ENCODE data around the gene C1QTNF3. TPM values are rescaled to one million over a fixed set of nuclear protein-coding genes. Genes with fewer than 3 reads are reported as not detected.

C1QTNF3 gene
- total RNA-seq, 1 experiment from 2014 or later: 2.1 TPM

DNA sequence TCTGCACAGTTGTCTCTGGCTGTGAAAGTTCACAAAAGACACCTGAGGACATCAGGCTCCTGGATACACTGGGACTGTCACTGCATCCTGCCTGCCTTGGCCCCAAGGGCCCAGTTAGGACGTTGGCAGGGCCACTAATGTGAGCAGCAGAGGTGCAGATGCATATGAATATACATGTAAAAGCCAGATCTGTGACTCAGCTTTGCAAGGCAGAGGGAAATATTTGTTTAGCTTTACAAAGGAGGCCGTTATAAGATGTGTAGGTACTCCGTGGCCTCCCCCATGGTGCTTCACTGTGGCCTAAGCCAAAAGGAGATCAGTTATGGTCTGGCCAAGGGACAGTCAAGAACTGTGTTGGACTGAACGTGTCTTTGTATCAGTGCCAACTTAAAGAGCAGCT is 4.1 kb upstream of the C1QTNF3 start (continued):
- TF ChIP-seq FOXJ3 (CRISPR knock-in tag; IDR thresholded peaks at IDR 0.05; ENCODE audit: borderline replicate concordance) (no peak), ZNF138 (CRISPR knock-in tag; conservative IDR thresholded peaks at IDR 0.05) (no peak), ZNF396 (CRISPR knock-in tag; IDR thresholded peaks at IDR 0.05; ENCODE audit: borderline replicate concordance) (no peak), MXD4 (CRISPR knock-in tag; IDR thresholded peaks at IDR 0.05; ENCODE audit: borderline replicate concordance) (no peak), EMX1 (CRISPR knock-in tag; IDR thresholded peaks at IDR 0.05) (no peak), ZNF416 (CRISPR knock-in tag; IDR thresholded peaks at IDR 0.05) (no peak), SMAD3 (CRISPR knock-in tag; IDR thresholded peaks at IDR 0.05; ENCODE audit: borderline replicate concordance) (no peak)
- TF ChIP-seq, protein P1, sequence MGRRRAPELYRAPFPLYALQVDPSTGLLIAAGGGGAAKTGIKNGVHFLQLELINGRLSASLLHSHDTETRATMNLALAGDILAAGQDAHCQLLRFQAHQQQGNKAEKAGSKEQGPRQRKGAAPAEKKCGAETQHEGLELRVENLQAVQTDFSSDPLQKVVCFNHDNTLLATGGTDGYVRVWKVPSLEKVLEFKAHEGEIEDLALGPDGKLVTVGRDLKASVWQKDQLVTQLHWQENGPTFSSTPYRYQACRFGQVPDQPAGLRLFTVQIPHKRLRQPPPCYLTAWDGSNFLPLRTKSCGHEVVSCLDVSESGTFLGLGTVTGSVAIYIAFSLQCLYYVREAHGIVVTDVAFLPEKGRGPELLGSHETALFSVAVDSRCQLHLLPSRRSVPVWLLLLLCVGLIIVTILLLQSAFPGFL (CRISPR knock-in tag; IDR thresholded peaks at IDR 0.05; ENCODE audit: borderline replicate concordance): no peak
- TF ChIP-seq, protein P2, sequence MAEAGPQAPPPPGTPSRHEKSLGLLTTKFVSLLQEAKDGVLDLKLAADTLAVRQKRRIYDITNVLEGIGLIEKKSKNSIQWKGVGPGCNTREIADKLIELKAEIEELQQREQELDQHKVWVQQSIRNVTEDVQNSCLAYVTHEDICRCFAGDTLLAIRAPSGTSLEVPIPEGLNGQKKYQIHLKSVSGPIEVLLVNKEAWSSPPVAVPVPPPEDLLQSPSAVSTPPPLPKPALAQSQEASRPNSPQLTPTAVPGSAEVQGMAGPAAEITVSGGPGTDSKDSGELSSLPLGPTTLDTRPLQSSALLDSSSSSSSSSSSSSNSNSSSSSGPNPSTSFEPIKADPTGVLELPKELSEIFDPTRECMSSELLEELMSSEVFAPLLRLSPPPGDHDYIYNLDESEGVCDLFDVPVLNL (CRISPR knock-in tag; IDR thresholded peaks at IDR 0.05; ENCODE audit: borderline replicate concordance, low read depth): no peak
- TF ChIP-seq, protein P3, sequence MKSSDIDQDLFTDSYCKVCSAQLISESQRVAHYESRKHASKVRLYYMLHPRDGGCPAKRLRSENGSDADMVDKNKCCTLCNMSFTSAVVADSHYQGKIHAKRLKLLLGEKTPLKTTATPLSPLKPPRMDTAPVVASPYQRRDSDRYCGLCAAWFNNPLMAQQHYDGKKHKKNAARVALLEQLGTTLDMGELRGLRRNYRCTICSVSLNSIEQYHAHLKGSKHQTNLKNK (CRISPR knock-in tag; IDR thresholded peaks at IDR 0.05): no peak

DNA sequence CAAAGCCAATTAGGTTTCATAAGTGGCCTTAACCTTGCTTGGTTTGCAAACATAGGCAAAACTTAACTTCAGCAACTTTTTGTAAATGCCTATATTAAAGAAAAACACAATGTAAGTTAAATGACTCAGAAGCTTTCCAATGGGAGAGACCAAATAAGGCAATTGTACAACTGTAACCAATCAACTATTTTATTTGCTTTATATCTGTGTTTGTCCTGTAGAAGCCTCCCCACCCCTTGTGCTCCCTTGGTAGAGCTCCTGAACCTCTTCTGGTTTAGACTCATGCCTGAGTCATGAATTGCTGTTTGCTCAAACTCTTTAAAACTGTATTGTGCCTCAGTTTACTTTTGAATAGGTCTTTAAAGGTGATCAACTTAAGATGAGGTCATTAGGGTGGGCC is 3.0 kb upstream of the C1QTNF3 start:
- CTCF ChIA-PET: no interaction called here
- H3K9me3 Mint-ChIP-seq: no peaks in the 10 kb centered on the region
- H3K36me3 Mint-ChIP-seq: peaks cover 5% of the 10 kb centered on the region; the same call in 1 of the 2 replicates
- H3K4me3 Mint-ChIP-seq: no peak overlapping the region
- H3K4me1 Mint-ChIP-seq: peaks cover 5% of the 10 kb centered on the region
- ATAC-seq: no peak
- POLR2A ChIA-PET: no interaction called here
- TF ChIP-seq SMAD3 (CRISPR knock-in tag; IDR thresholded peaks at IDR 0.05; ENCODE audit: borderline replicate concordance) (no peak), RELA (CRISPR knock-in tag; IDR thresholded peaks at IDR 0.05; ENCODE audit: borderline replicate concordance) (no peak), ZNF423 (CRISPR knock-in tag; IDR thresholded peaks at IDR 0.05) (no peak), MYBL2 (CRISPR knock-in tag; IDR thresholded peaks at IDR 0.05) (no peak)
- TF ChIP-seq, protein P4, sequence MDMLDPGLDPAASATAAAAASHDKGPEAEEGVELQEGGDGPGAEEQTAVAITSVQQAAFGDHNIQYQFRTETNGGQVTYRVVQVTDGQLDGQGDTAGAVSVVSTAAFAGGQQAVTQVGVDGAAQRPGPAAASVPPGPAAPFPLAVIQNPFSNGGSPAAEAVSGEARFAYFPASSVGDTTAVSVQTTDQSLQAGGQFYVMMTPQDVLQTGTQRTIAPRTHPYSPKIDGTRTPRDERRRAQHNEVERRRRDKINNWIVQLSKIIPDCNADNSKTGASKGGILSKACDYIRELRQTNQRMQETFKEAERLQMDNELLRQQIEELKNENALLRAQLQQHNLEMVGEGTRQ (CRISPR knock-in tag; IDR thresholded peaks at IDR 0.05): no peak
- TF ChIP-seq, protein P5, sequence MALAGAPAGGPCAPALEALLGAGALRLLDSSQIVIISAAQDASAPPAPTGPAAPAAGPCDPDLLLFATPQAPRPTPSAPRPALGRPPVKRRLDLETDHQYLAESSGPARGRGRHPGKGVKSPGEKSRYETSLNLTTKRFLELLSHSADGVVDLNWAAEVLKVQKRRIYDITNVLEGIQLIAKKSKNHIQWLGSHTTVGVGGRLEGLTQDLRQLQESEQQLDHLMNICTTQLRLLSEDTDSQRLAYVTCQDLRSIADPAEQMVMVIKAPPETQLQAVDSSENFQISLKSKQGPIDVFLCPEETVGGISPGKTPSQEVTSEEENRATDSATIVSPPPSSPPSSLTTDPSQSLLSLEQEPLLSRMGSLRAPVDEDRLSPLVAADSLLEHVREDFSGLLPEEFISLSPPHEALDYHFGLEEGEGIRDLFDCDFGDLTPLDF (CRISPR knock-in tag; IDR thresholded peaks at IDR 0.05): no peak
- DNase-seq (ENCODE audit: low spot score): no peak
- H3K27me3 Mint-ChIP-seq (ENCODE audit: low read depth): no peaks in the 10 kb centered on the region
- no peak overlapping the region for H3K27ac Mint-ChIP-seq

DNA sequence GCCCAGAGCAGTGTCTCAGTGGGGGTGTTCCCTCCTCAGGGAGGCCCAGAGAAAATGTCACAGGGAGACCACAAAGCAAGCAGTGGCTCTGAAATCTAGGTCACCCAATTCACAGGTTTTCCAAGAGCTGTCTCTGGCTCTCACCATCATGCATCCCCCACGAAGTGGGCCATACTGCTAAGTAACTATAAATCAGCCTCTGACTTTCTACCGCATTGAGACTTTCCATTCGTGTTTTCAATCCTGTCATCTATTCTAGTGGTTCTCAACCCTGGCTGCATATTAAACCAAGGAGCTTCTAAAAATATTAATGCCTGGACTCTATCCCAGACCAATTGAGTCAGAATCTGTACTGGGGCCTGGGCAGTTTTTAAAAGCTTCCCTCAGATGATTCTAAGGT is 2.0 kb upstream of the C1QTNF3 start:
- DNase-seq (ENCODE audit: low spot score): no peak
- ChIA-PET CTCF (no interaction called here), POLR2A (interaction anchor here (0.6 kb wide), 1 partner anchor 578 kb away, joined by 3 read pairs; no protein-coding TSS in a partner anchor)
- Mint-ChIP-seq H3K4me1 (peaks cover 9% of the 10 kb centered on the region), H3K36me3 (no peaks in the 10 kb centered on the region), H3K27me3 (ENCODE audit: low read depth) (no peaks in the 10 kb centered on the region; the same call in 1 of the 2 replicates), H3K27ac (no peak overlapping the region), H3K4me3 (no peak overlapping the region), H3K9me3 (no peaks in the 10 kb centered on the region)
- no peak for ATAC-seq
- TF ChIP-seq, protein P6, sequence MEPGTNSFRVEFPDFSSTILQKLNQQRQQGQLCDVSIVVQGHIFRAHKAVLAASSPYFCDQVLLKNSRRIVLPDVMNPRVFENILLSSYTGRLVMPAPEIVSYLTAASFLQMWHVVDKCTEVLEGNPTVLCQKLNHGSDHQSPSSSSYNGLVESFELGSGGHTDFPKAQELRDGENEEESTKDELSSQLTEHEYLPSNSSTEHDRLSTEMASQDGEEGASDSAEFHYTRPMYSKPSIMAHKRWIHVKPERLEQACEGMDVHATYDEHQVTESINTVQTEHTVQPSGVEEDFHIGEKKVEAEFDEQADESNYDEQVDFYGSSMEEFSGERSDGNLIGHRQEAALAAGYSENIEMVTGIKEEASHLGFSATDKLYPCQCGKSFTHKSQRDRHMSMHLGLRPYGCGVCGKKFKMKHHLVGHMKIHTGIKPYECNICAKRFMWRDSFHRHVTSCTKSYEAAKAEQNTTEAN (CRISPR knock-in tag; IDR thresholded peaks at IDR 0.05): no peak
- TF ChIP-seq SP1 (CRISPR knock-in tag; conservative IDR thresholded peaks at IDR 0.05) (no peak), SOX15 (CRISPR knock-in tag; IDR thresholded peaks at IDR 0.05) (no peak), MYBL2 (CRISPR knock-in tag; IDR thresholded peaks at IDR 0.05) (no peak), ZNF396 (CRISPR knock-in tag; IDR thresholded peaks at IDR 0.05; ENCODE audit: borderline replicate concordance) (no peak)
- TF ChIP-seq, protein P7, sequence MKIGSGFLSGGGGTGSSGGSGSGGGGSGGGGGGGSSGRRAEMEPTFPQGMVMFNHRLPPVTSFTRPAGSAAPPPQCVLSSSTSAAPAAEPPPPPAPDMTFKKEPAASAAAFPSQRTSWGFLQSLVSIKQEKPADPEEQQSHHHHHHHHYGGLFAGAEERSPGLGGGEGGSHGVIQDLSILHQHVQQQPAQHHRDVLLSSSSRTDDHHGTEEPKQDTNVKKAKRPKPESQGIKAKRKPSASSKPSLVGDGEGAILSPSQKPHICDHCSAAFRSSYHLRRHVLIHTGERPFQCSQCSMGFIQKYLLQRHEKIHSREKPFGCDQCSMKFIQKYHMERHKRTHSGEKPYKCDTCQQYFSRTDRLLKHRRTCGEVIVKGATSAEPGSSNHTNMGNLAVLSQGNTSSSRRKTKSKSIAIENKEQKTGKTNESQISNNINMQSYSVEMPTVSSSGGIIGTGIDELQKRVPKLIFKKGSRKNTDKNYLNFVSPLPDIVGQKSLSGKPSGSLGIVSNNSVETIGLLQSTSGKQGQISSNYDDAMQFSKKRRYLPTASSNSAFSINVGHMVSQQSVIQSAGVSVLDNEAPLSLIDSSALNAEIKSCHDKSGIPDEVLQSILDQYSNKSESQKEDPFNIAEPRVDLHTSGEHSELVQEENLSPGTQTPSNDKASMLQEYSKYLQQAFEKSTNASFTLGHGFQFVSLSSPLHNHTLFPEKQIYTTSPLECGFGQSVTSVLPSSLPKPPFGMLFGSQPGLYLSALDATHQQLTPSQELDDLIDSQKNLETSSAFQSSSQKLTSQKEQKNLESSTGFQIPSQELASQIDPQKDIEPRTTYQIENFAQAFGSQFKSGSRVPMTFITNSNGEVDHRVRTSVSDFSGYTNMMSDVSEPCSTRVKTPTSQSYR (CRISPR knock-in tag; IDR thresholded peaks at IDR 0.05): no peak
- TF ChIP-seq, protein P8, sequence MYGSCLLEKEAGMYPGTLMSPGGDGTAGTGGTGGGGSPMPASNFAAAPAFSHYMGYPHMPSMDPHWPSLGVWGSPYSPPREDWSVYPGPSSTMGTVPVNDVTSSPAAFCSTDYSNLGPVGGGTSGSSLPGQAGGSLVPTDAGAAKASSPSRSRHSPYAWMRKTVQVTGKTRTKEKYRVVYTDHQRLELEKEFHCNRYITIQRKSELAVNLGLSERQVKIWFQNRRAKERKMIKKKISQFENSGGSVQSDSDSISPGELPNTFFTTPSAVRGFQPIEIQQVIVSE (CRISPR knock-in tag; IDR thresholded peaks at IDR 0.05; ENCODE audit: borderline replicate concordance): no peak
- TF ChIP-seq, protein P2 (CRISPR knock-in tag; IDR thresholded peaks at IDR 0.05; ENCODE audit: borderline replicate concordance, low read depth): no peak

Data from WTC11 (cell line).